ENCODE data around the gene SLC6A13. TPM values are rescaled to one million over a fixed set of nuclear protein-coding genes. Genes with fewer than 3 reads are reported as not detected.

Gene SLC6A13
- total and polyA plus RNA-seq, 4 donors, result 0.23 to 12.0 (median 7.5) TPM

Other genes with a start within 250 kb of the SLC6A13 start
- gene IQSEC3, start 196.1 kb downstream of the SLC6A13 start, total RNA-seq, result under 1 TPM; under 0.01 to 0.51 TPM
- under 1 TPM; 0.45 to 0.79 TPM for gene IQSEC3, start 196.1 kb downstream of the SLC6A13 start, polyA plus RNA-seq
- gene SLC6A12, start 48.7 kb downstream of the SLC6A13 start, total RNA-seq, result 10 to 100 TPM; 27.1 to 30.3 TPM
- gene SLC6A12, start 48.7 kb downstream of the SLC6A13 start, polyA plus RNA-seq, result 10 to 100 TPM; 18.2 to 19.3 TPM
- 10 to 100 TPM; 26.5 to 33.7 TPM for gene KDM5A, start 126.5 kb upstream of the SLC6A13 start, total RNA-seq
- gene KDM5A, start 126.5 kb upstream of the SLC6A13 start, polyA plus RNA-seq, result 10 to 100 TPM in 1 of 2 donors, 1 to 10 TPM in 1; 7.2 to 20.7 TPM
- gene CCDC77, start 138.8 kb upstream of the SLC6A13 start, total RNA-seq, result 1 to 10 TPM; 3.9 to 4.2 TPM
- 1 to 10 TPM; 1.2 to 1.5 TPM for gene CCDC77, start 138.8 kb upstream of the SLC6A13 start, polyA plus RNA-seq
- under 1 TPM; 0.09 to 0.25 TPM for gene B4GALNT3, start 197.1 kb upstream of the SLC6A13 start, total RNA-seq
- under 1 TPM in 1 of 2 donors, not detected in 1; 0.14 TPM for gene B4GALNT3, start 197.1 kb upstream of the SLC6A13 start, polyA plus RNA-seq

Measured in liver (tissue), 4 donors.